Spinal cord (tissue), 10 donors: ENCODE measurements around the gene CDIP1. TPM values are rescaled to one million over a fixed set of nuclear protein-coding genes. Genes with fewer than 3 reads are reported as not detected.
A peak's percentile ranks its signal among the peaks of the same experiment; 100 is the strongest.

Experiments
- DNase-seq, 6 donors: peaks; one replicate each; pipeline versions ENCODE4 v3.0.0 to v3.0.0-alpha.2; 2013 to 2015; ENCODE audit warnings: low spot score in 6 of 6, low read depth in 4 of 6
- H3K27ac ChIP-seq: one replicate; pipeline ENCODE4 v1.5.1; 2013; ENCODE audit warnings: low read depth, low read length, control low read depth
- H3K27me3 ChIP-seq: one replicate; pipeline ENCODE4 v1.6.1; 2013; ENCODE audit warnings: low read length; ENCODE audit not compliant: control insufficient read depth, insufficient read depth
- H3K36me3 ChIP-seq: one replicate; pipeline ENCODE4 v1.6.1; 2013; ENCODE audit warnings: low read length; ENCODE audit not compliant: control insufficient read depth, insufficient read depth
- H3K4me1 ChIP-seq: one replicate; pipeline ENCODE4 v1.6.1; 2013; ENCODE audit warnings: low read length; ENCODE audit not compliant: control insufficient read depth, insufficient read depth
- H3K4me3 ChIP-seq: one replicate; pipeline ENCODE4 v1.5.1; 2013; ENCODE audit warnings: low read depth, low read length, control low read depth
- H3K9me3 ChIP-seq: one replicate; pipeline ENCODE4 v1.6.1; 2013; ENCODE audit warnings: low read length; ENCODE audit not compliant: control insufficient read depth, insufficient read depth
- WGBS: methylation state at CpG from one replicate; pipeline ENCODE4 v1.1.5; 2013; ENCODE audit warnings: missing lambda C conversion rate; ENCODE audit not compliant: insufficient coverage; 5-methylcytosine and 5-hydroxymethylcytosine counted together
- polyA plus RNA-seq, 2 donors: library from polyadenylated mRNA; unstranded; fragments of 120-200 nt; gene quantifications; one replicate each; pipeline ENCODE4 v1.2.1, GENCODE V29; 2013; ENCODE audit not compliant: insufficient read length in 2 of 2
- total RNA-seq, 2 donors: library from RNA; depleted of rRNA in 1 of 2; stranded (reverse); fragments of 120-200 nt in 1 of 2; fragments of >200 nt in 1 of 2; gene quantifications; one replicate each; pipeline versions ENCODE4 v1.2.3 to v1.2.4, GENCODE V29; 2013 to 2014
- donor health status: healthy.

The CDIP1 gene
- total and polyA plus RNA-seq, 4 donors = 20.5 to 74.8 (median 52.0) TPM

GRCh38 chr16:4463522-4464163 is 74.9 kb downstream of the CDIP1 start:
- no peak overlapping the region for H3K4me3 ChIP-seq
- peaks cover 12% of the 10 kb centered on the region for H3K4me1 ChIP-seq
- no peaks in the 10 kb centered on the region for H3K9me3 ChIP-seq
- H3K27ac ChIP-seq = no peak overlapping the region
- H3K36me3 ChIP-seq = peaks cover 77% of the 10 kb centered on the region
- DNase-seq = no peak
- WGBS = 88% methylated on average over 22 of the region's 22 CpGs
- no peaks in the 10 kb centered on the region for H3K27me3 ChIP-seq

DNA sequence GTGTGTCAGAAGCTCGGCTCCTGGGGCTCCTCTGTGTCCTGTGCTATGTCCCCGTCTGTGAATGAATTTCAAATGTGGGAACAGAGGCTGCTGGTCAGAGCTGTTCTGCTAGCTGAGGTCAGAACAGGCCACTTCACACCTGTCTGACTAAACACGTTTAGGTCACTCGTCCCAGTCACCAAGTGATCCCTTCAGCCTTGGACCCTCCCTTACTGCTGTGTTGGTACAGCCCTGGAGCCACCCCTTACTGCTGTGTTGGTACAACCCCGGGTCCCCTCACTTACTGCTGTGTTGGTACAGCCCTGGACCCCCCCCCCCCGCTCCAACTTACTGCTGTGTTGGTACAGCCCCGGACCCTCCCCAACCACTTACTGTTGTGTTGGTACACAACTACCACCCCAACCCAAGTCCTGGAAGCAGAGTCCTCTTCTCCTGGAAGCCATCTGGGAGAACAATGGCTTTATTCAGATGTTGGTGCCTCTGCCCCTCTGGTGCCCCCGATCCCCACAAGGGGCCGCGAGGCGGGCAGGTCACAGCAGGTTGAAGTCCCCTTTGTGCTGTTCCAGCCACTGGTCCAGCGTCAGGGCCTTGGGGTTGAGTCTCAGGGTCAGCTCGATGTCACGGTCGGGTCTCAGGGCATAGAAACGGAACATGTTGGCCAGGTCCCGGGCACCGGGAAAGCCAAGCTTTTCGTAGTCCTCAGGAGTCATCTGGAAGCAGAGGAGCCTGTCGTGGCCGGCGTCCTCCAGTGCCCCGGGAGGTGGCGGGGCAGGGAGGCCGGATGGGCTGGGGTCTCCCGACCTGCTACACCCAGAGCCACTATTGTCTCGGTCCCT is 77.1 kb downstream of the CDIP1 start:
- H3K9me3 ChIP-seq = no peaks in the 10 kb centered on the region
- peak in 2 of 6 donors; percentile 56 to 58 for DNase-seq
- peaks cover 12% of the 10 kb centered on the region for H3K4me1 ChIP-seq
- no peaks in the 10 kb centered on the region for H3K27me3 ChIP-seq
- peaks cover 76% of the 10 kb centered on the region for H3K36me3 ChIP-seq
- H3K4me3 ChIP-seq = no peak overlapping the region
- 49% methylated on average over 24 of the region's 27 CpGs for WGBS
- H3K27ac ChIP-seq = peak overlapping the region; percentile 67

DNA sequence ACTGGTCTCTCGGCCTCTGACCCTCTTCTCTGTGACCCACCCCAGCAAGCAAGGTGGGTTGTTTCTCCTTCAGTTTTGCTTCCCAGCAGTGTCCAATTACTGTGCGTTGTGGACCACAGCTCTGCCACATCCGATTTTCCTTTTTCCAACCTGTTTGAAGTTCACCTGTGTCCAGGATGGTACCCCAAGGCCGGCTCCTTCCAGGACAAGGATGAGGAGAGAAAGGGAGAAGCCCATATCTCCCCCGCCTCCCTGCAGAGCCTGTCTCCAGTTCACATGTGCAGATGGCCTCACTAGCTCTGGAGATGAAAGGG is 77.7 kb downstream of the CDIP1 start:
- no peak for DNase-seq
- 86% methylated on average over 3 of the region's 5 CpGs for WGBS
- peaks cover 74% of the 10 kb centered on the region for H3K36me3 ChIP-seq
- no peaks in the 10 kb centered on the region for H3K9me3 ChIP-seq
- H3K27me3 ChIP-seq = no peaks in the 10 kb centered on the region
- H3K27ac ChIP-seq = peak overlapping the region; percentile 25
- no peak overlapping the region for H3K4me3 ChIP-seq
- peaks cover 12% of the 10 kb centered on the region for H3K4me1 ChIP-seq

Other genes with a start within 250 kb of the CDIP1 start
- gene GLIS2, start 222.7 kb downstream of the CDIP1 start, total RNA-seq = 1 to 10 TPM; 4.9 to 7.7 TPM
- 10 to 100 TPM; 27.4 to 30.9 TPM for gene GLIS2, start 222.7 kb downstream of the CDIP1 start, polyA plus RNA-seq
- gene PAM16, start 187.5 kb downstream of the CDIP1 start, total RNA-seq = 10 to 100 TPM; 18.3 to 35.7 TPM
- gene PAM16, start 187.5 kb downstream of the CDIP1 start, polyA plus RNA-seq = 10 to 100 TPM; 41.2 to 55.3 TPM
- 10 to 100 TPM in 1 of 2 donors, 1 to 10 TPM in 1; 8.1 to 19.6 TPM for gene VASN, start 166.9 kb downstream of the CDIP1 start, total RNA-seq
- gene VASN, start 166.9 kb downstream of the CDIP1 start, polyA plus RNA-seq = 10 to 100 TPM in 1 of 2 donors, 1 to 10 TPM in 1; 5.3 to 10.8 TPM
- 10 to 100 TPM; 22.7 to 28.2 TPM for gene CORO7, start 122.2 kb downstream of the CDIP1 start, total RNA-seq
- gene CORO7, start 122.2 kb downstream of the CDIP1 start, polyA plus RNA-seq = 10 to 100 TPM; 55.9 to 61.8 TPM
- gene DNAJA3, start 112.9 kb downstream of the CDIP1 start, total RNA-seq = 10 to 100 TPM; 37.3 to 41.7 TPM
- gene DNAJA3, start 112.9 kb downstream of the CDIP1 start, polyA plus RNA-seq = 10 to 100 TPM; 35.4 to 45.0 TPM
- 10 to 100 TPM; 28.6 to 60.8 TPM for gene NMRAL1, start 64.1 kb downstream of the CDIP1 start, total RNA-seq
- gene NMRAL1, start 64.1 kb downstream of the CDIP1 start, polyA plus RNA-seq = 10 to 100 TPM; 46.7 to 58.5 TPM
- 10 to 100 TPM; 64.5 to 71.4 TPM for gene HMOX2, start 62.4 kb downstream of the CDIP1 start, total RNA-seq
- 100 to 1,000 TPM; 109 to 130 TPM for gene HMOX2, start 62.4 kb downstream of the CDIP1 start, polyA plus RNA-seq
- gene C16orf96, start 17.6 kb upstream of the CDIP1 start, total RNA-seq = under 1 TPM; 0.50 TPM
- gene C16orf96, start 17.6 kb upstream of the CDIP1 start, polyA plus RNA-seq = under 1 TPM; 0.71 to 0.74 TPM
- 10 to 100 TPM in 1 of 2 donors, 1 to 10 TPM in 1; 2.2 to 11.2 TPM for gene UBALD1, start 76.1 kb upstream of the CDIP1 start, total RNA-seq
- 10 to 100 TPM; 40.3 to 42.6 TPM for gene UBALD1, start 76.1 kb upstream of the CDIP1 start, polyA plus RNA-seq
- 10 to 100 TPM; 29.5 to 31.3 TPM for gene MGRN1, start 86.1 kb upstream of the CDIP1 start, total RNA-seq
- gene MGRN1, start 86.1 kb upstream of the CDIP1 start, polyA plus RNA-seq = 100 to 1,000 TPM; 106 to 113 TPM
- 10 to 100 TPM; 30.6 to 39.5 TPM for gene NUDT16L1, start 154.8 kb upstream of the CDIP1 start, total RNA-seq
- gene NUDT16L1, start 154.8 kb upstream of the CDIP1 start, polyA plus RNA-seq = 10 to 100 TPM; 61.1 to 61.8 TPM
- 10 to 100 TPM; 20.2 to 29.0 TPM for gene ANKS3, start 195.5 kb upstream of the CDIP1 start, total RNA-seq
- 10 to 100 TPM; 29.6 to 48.1 TPM for gene ANKS3, start 195.5 kb upstream of the CDIP1 start, polyA plus RNA-seq
- gene DNAAF8, start 195.8 kb upstream of the CDIP1 start, total RNA-seq = 1 to 10 TPM; 1.2 to 4.1 TPM
- gene DNAAF8, start 195.8 kb upstream of the CDIP1 start, polyA plus RNA-seq = 1 to 10 TPM; 5.4 to 6.0 TPM
- 10 to 100 TPM in 1 of 2 donors, 1 to 10 TPM in 1; 5.8 to 15.3 TPM for gene ZNF500, start 228.4 kb upstream of the CDIP1 start, total RNA-seq
- 10 to 100 TPM; 13.6 to 21.7 TPM for gene ZNF500, start 228.4 kb upstream of the CDIP1 start, polyA plus RNA-seq
- under 1 TPM in 1 of 2 donors, not detected in 1; 0.28 TPM for gene SEPTIN12, start 249.6 kb upstream of the CDIP1 start, total RNA-seq
- gene SEPTIN12, start 249.6 kb upstream of the CDIP1 start, polyA plus RNA-seq = under 1 TPM; 0.47 to 1.00 TPM